Trophoblast cell (in vitro differentiated cells and primary cell): ENCODE data around the gene SYTL1.

Source experiments
- DNase-seq, 2 donors: peaks; one replicate each; pipeline ENCODE4 v3.0.0-alpha.2; 2016
- H2AFZ ChIP-seq: 2 replicates; pipeline ENCODE4 v1.6.1; 2013; ENCODE audit warnings: low read length, moderate library complexity, mild to moderate bottlenecking; ENCODE audit not compliant: insufficient read depth, poor library complexity
- H2AK5ac ChIP-seq: 2 replicates; pipeline ENCODE4 v1.6.1; 2013; ENCODE audit warnings: mild to moderate bottlenecking, low read length
- H2BK120ac ChIP-seq: 2 replicates; pipeline ENCODE4 v1.6.1; 2013; ENCODE audit warnings: low read length, mild to moderate bottlenecking, moderate library complexity; ENCODE audit not compliant: insufficient read depth, poor library complexity
- H2BK12ac ChIP-seq: 2 replicates; pipeline ENCODE4 v1.6.1; 2013; ENCODE audit warnings: mild to moderate bottlenecking, low read length, moderate library complexity
- H2BK5ac ChIP-seq: 2 replicates; pipeline ENCODE4 v1.6.1; 2013; ENCODE audit warnings: low read length, low read depth, moderate library complexity, mild to moderate bottlenecking; ENCODE audit not compliant: poor library complexity
- H3K14ac ChIP-seq: 2 replicates; pipeline ENCODE4 v1.6.1; 2013; ENCODE audit warnings: mild to moderate bottlenecking, low read length
- H3K18ac ChIP-seq: 2 replicates; pipeline ENCODE4 v1.6.1; 2013; ENCODE audit warnings: mild to moderate bottlenecking, low read length
- H3K23ac ChIP-seq: 2 replicates; pipeline ENCODE4 v1.6.1; 2013; ENCODE audit warnings: low read length
- H3K27ac ChIP-seq: 2 replicates; pipeline ENCODE4 v1.5.1; 2013; ENCODE audit warnings: low read depth, mild to moderate bottlenecking, inconsistent platforms, low read length, moderate library complexity
- H3K27me3 ChIP-seq: 2 replicates; pipeline ENCODE4 v1.6.1; 2013; ENCODE audit warnings: inconsistent platforms, mild to moderate bottlenecking, low read length, moderate library complexity; ENCODE audit not compliant: insufficient read depth
- H3K36me3 ChIP-seq, 2 experiments: 1 replicate in 1 of 2; 2 replicates in 1 of 2; pipeline ENCODE4 v1.6.1; 2013; ENCODE audit warnings: low read length in 2 of 2, mild to moderate bottlenecking in 2 of 2, moderate library complexity in 1 of 2; ENCODE audit not compliant: insufficient read depth in 2 of 2, control insufficient read depth in 1 of 2
- H3K4ac ChIP-seq: 2 replicates; pipeline ENCODE4 v1.6.1; 2013; ENCODE audit warnings: low read depth, mild to moderate bottlenecking, low read length, moderate library complexity
- H3K4me1 ChIP-seq, 2 experiments: 1 replicate in 1 of 2; 2 replicates in 1 of 2; pipeline ENCODE4 v1.6.1; 2013; ENCODE audit warnings: low read length in 2 of 2, mild to moderate bottlenecking in 2 of 2, moderate library complexity in 1 of 2; ENCODE audit not compliant: insufficient read depth in 2 of 2, control insufficient read depth in 1 of 2
- H3K4me2 ChIP-seq: 2 replicates; pipeline ENCODE4 v1.6.1; 2013; ENCODE audit warnings: inconsistent platforms, mild to moderate bottlenecking, low read length, moderate library complexity
- H3K4me3 ChIP-seq: 2 replicates; pipeline ENCODE4 v1.5.1; 2013; ENCODE audit warnings: mild to moderate bottlenecking, low read depth, low read length, inconsistent platforms
- H3K79me1 ChIP-seq: one replicate; pipeline ENCODE4 v1.6.1; 2013; ENCODE audit warnings: low read length
- H3K79me2 ChIP-seq: 2 replicates; pipeline ENCODE4 v1.6.1; 2013; ENCODE audit warnings: low read length, mild to moderate bottlenecking; ENCODE audit not compliant: control insufficient read depth, insufficient read depth, poor library complexity
- H3K9ac ChIP-seq: 2 replicates; pipeline ENCODE4 v1.6.1; 2013; ENCODE audit warnings: mild to moderate bottlenecking, low read length
- H3K9me3 ChIP-seq: 2 replicates; pipeline ENCODE4 v1.6.1; 2013; ENCODE audit warnings: low read depth, mild to moderate bottlenecking, control low read depth, inconsistent platforms, low read length; ENCODE audit not compliant: insufficient read depth
- H4K12ac ChIP-seq: 2 replicates; pipeline ENCODE4 v1.6.1; 2013; ENCODE audit warnings: low read depth, mild to moderate bottlenecking, low read length, moderate library complexity
- H4K8ac ChIP-seq: 2 replicates; pipeline ENCODE4 v1.6.1; 2013; ENCODE audit warnings: low read depth, mild to moderate bottlenecking, low read length, moderate library complexity
- H4K91ac ChIP-seq: one replicate; pipeline ENCODE4 v1.6.1; 2013; ENCODE audit warnings: low read depth, mild to moderate bottlenecking, low read length, moderate library complexity
- WGBS: extraction: QIAGEN DNeasy Blood & Tissue Kit; methylation state at CpG from one replicate; pipeline ENCODE4 v1.1.7; 2013; ENCODE audit warnings: missing lambda C conversion rate; ENCODE audit not compliant: insufficient read length, insufficient coverage; ENCODE audit errors: extremely low coverage; 5-methylcytosine and 5-hydroxymethylcytosine counted together

The SYTL1 gene

GRCh38 chr1:27353629-27354028 lies 11.8 kb downstream of the SYTL1 start:
- peaks cover 4 to 20% of the 10 kb centered on the region in 2 experiments for H3K36me3 ChIP-seq
- no peak overlapping the region for H2BK5ac ChIP-seq
- no peak overlapping the region for H4K12ac ChIP-seq
- H4K8ac ChIP-seq = no peak overlapping the region
- H3K18ac ChIP-seq = no peak overlapping the region
- DNase-seq = no peak
- H3K9ac ChIP-seq = no peak overlapping the region
- no peak overlapping the region for H4K91ac ChIP-seq
- H2AK5ac ChIP-seq = no peak overlapping the region
- no peak overlapping the region for H3K4me3 ChIP-seq
- WGBS = no CpG with 5 or more reads among the region's 3 CpGs
- no peaks in the 10 kb centered on the region for H3K27me3 ChIP-seq
- H3K4me2 ChIP-seq = no peak overlapping the region
- H3K79me1 ChIP-seq = peaks cover 11% of the 10 kb centered on the region
- H3K4me1 ChIP-seq = peaks cover 19 to 26% of the 10 kb centered on the region in 2 experiments
- no peak overlapping the region for H3K27ac ChIP-seq
- H3K79me2 ChIP-seq = no peaks in the 10 kb centered on the region
- H3K14ac ChIP-seq = no peak overlapping the region
- H3K4ac ChIP-seq = no peak overlapping the region
- no peak overlapping the region for H2BK120ac ChIP-seq
- no peak overlapping the region for H2AFZ ChIP-seq
- H3K9me3 ChIP-seq = peaks cover 6% of the 10 kb centered on the region
- no peak overlapping the region for H3K23ac ChIP-seq
- no peak overlapping the region for H2BK12ac ChIP-seq

GRCh38 chr1:27355683-27356082 lies 13.9 kb downstream of the SYTL1 start:
- Histone ChIP-seq H3K79me1 (peaks cover 3% of the 10 kb centered on the region), H3K4me2 (no peak overlapping the region), H2BK12ac (no peak overlapping the region), H4K91ac (no peak overlapping the region), H3K9me3 (peaks cover 6% of the 10 kb centered on the region), H3K79me2 (no peaks in the 10 kb centered on the region), H4K12ac (no peak overlapping the region), H3K23ac (no peak overlapping the region), H2AFZ (no peak overlapping the region), H2BK120ac (no peak overlapping the region), H4K8ac (no peak overlapping the region), H3K36me3 (peaks cover 4 to 20% of the 10 kb centered on the region in 2 experiments), H3K14ac (no peak overlapping the region), H3K27me3 (peaks cover 10% of the 10 kb centered on the region), H2AK5ac (no peak overlapping the region), H3K9ac (no peak overlapping the region), H2BK5ac (no peak overlapping the region), H3K4me1 (peaks cover 11 to 14% of the 10 kb centered on the region in 2 experiments), H3K18ac (no peak overlapping the region), H3K4ac (no peak overlapping the region), H3K27ac (no peak overlapping the region), H3K4me3 (no peak overlapping the region)
- no peak for DNase-seq
- WGBS = no CpG with 5 or more reads among the region's 5 CpGs

DNA sequence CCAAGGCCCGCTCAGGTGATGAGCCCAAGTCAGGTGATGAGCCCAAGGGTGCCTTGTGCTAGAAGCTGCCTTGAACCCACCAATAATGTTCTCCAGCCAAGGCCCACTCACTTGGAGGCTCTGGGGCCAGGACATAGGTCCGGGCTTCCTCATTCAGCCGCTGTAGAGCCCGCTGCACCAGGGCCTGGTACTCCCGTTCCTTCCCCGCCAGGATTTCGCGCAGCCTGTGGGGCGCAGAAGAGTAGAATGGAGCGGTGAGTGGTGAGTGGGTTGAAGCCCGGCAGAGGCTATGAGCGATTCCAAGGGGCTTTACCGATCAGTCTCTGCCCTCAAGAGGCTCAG lies 14.4 kb downstream of the SYTL1 start:
- peaks cover 4 to 20% of the 10 kb centered on the region in 2 experiments for H3K36me3 ChIP-seq
- no peak overlapping the region for H3K23ac ChIP-seq
- no peak overlapping the region for H4K12ac ChIP-seq
- no peak overlapping the region for H3K14ac ChIP-seq
- H3K79me2 ChIP-seq = no peaks in the 10 kb centered on the region
- H4K8ac ChIP-seq = no peak overlapping the region
- H3K27me3 ChIP-seq = peaks cover 15% of the 10 kb centered on the region
- no peak overlapping the region for H2AFZ ChIP-seq
- no peak overlapping the region for H2AK5ac ChIP-seq
- no peak for DNase-seq
- H3K27ac ChIP-seq = no peak overlapping the region
- H3K9ac ChIP-seq = no peak overlapping the region
- no peaks in the 10 kb centered on the region for H3K79me1 ChIP-seq
- H4K91ac ChIP-seq = no peak overlapping the region
- H3K18ac ChIP-seq = no peak overlapping the region
- no CpG with 5 or more reads among the region's 13 CpGs for WGBS
- no peak overlapping the region for H3K4me3 ChIP-seq
- peaks cover 9% of the 10 kb centered on the region in 2 experiments for H3K4me1 ChIP-seq
- H2BK12ac ChIP-seq = no peak overlapping the region
- H3K4ac ChIP-seq = no peak overlapping the region
- H3K9me3 ChIP-seq = peaks cover 6% of the 10 kb centered on the region
- no peak overlapping the region for H2BK120ac ChIP-seq
- H3K4me2 ChIP-seq = no peak overlapping the region
- no peak overlapping the region for H2BK5ac ChIP-seq

DNA sequence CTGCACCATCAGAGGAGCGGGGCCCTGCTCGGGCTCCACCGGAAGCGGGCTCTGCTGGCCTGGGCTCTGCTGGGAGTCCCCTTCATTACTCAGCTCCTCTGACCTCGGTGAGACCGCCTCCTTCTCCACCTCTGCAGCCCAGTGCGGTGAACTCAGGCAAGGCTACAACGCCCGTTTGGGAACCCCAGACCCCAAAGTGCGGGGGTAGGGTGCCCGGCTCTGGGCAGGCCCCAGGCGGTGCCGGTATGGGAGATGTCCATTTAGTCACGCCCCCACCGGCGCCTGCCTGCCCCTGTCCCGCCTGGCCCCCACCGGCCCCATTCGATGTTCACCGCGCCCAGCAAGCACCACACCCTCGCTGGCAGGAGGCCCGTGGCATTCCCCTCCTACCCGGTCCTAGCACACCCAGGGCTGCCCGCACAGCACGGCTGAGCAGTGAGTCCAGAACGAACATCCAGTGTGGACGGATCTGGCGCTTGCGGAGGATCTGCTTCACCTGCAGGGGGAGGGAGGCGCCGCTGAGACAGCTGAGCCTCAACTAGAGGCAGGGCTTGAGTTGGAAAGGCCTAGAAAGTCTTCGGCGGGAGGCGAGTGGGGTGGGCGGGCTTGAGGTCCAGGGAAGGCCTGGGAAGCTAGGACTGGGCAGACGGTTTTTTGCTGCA lies 14.9 kb downstream of the SYTL1 start:
- H2BK120ac ChIP-seq = no peak overlapping the region
- H4K12ac ChIP-seq = no peak overlapping the region
- no peak overlapping the region for H3K14ac ChIP-seq
- H3K4me1 ChIP-seq = peaks cover 8 to 9% of the 10 kb centered on the region in 2 experiments
- no peak overlapping the region for H3K4me2 ChIP-seq
- peaks cover 18% of the 10 kb centered on the region for H3K27me3 ChIP-seq
- H2BK12ac ChIP-seq = no peak overlapping the region
- no peak for DNase-seq
- no peak overlapping the region for H3K18ac ChIP-seq
- no peak overlapping the region for H2BK5ac ChIP-seq
- H3K4ac ChIP-seq = no peak overlapping the region
- no peak overlapping the region for H2AFZ ChIP-seq
- no CpG with 5 or more reads among the region's 37 CpGs for WGBS
- H3K27ac ChIP-seq = no peak overlapping the region
- H4K91ac ChIP-seq = no peak overlapping the region
- no peaks in the 10 kb centered on the region for H3K79me1 ChIP-seq
- no peak overlapping the region for H3K9ac ChIP-seq
- H3K79me2 ChIP-seq = no peaks in the 10 kb centered on the region
- peaks cover 6% of the 10 kb centered on the region for H3K9me3 ChIP-seq
- no peak overlapping the region for H2AK5ac ChIP-seq
- no peak overlapping the region for H3K4me3 ChIP-seq
- no peak overlapping the region for H3K23ac ChIP-seq
- peaks cover 6 to 23% of the 10 kb centered on the region in 2 experiments for H3K36me3 ChIP-seq
- no peak overlapping the region for H4K8ac ChIP-seq
